KMS-11 (cell line): Measurements from ENCODE around the gene WDR64.

Experiments used
- H2AFZ ChIP-seq: fragments of 200-600 bp; sonication (generic); 2 replicates; pipeline ENCODE4 v1.6.1; 2016; ENCODE audit warnings: antibody characterized with exemption, mixed run types, low read depth
- H3K27ac ChIP-seq: fragments of 200-600 bp; sonication (generic); 2 replicates; pipeline ENCODE4 v1.6.1; 2016; ENCODE audit warnings: mild to moderate bottlenecking, mixed run types
- H3K27me3 ChIP-seq: fragments of 200-600 bp; sonication (generic); 2 replicates; pipeline ENCODE4 v1.6.1; 2017; ENCODE audit warnings: mild to moderate bottlenecking, low read depth, mixed run types, moderate library complexity; ENCODE audit not compliant: insufficient read depth
- H3K36me3 ChIP-seq: fragments of 200-600 bp; sonication (generic); 2 replicates; pipeline ENCODE4 v1.6.1; 2017; ENCODE audit warnings: mild to moderate bottlenecking, mixed run types; ENCODE audit not compliant: insufficient read depth
- H3K4me1 ChIP-seq: fragments of 200-600 bp; sonication (generic); 2 replicates; pipeline ENCODE4 v1.6.1; 2016; ENCODE audit warnings: mild to moderate bottlenecking, low read depth, mixed run types; ENCODE audit not compliant: poor library complexity, severe bottlenecking
- H3K4me2 ChIP-seq: fragments of 200-600 bp; sonication (generic); 2 replicates; pipeline ENCODE4 v1.7.0; 2016; ENCODE audit warnings: mild to moderate bottlenecking, mixed run types
- H3K4me3 ChIP-seq: fragments of 200-600 bp; sonication (generic); IDR thresholded peaks from 2 replicates; pipeline ENCODE4 v1.6.1; 2017; ENCODE audit warnings: low read depth, low read length, mixed read lengths; ENCODE audit not compliant: insufficient read depth
- H3K79me2 ChIP-seq: fragments of 200-600 bp; sonication (generic); 2 replicates; pipeline ENCODE4 v1.6.1; 2016; ENCODE audit warnings: low read depth, mixed run types; ENCODE audit not compliant: insufficient read depth
- H3K9ac ChIP-seq: fragments of 200-600 bp; sonication (generic); 2 replicates; pipeline ENCODE4 v1.6.1; 2016; ENCODE audit warnings: mild to moderate bottlenecking, mixed run types
- H4K20me1 ChIP-seq: fragments of 200-600 bp; sonication (generic); 2 replicates; pipeline ENCODE4 v1.6.1; 2016; ENCODE audit warnings: mild to moderate bottlenecking, mixed run types; ENCODE audit not compliant: insufficient read depth
- TF ChIP-seq, protein P1 (sequence below): fragments of 200-600 bp; sonication (generic); conservative IDR thresholded peaks from 2 replicates; pipeline ENCODE4 v1.6.1; 2017; ENCODE audit warnings: low read depth, mild to moderate bottlenecking, antibody characterized with exemption, low read length, moderate library complexity, mixed read lengths

WDR64 gene

DNA sequence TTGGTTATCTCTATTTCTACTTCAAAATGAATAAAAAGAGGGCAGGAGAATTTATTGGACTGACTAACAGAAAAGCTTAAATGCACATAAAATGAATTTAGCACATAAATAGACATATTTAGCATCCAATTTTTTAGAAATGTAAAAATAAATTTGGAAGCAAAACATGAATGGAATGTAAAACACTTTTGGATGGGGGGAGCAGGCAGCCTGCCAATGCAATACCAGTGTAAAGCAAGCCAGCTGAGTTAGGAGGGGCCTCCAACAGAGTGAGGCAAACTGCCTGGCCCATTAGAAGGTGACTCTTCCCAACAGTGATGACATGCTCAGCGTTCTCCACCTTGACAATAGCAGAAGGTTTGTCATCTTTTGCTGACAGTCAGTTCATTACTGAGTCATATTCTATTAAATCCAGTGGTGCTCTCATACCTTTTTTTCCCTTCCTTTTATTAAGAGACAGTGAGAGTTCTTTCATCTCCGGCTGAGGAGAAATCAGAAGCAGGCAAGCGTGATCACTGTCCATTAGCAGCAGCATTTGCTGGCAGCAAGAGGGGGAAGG, 176.5 kb downstream of the WDR64 start:
- Histone ChIP-seq H3K79me2 (no peaks in the 10 kb centered on the region), H3K4me3 (no peak overlapping the region), H3K4me1 (peaks cover 9% of the 10 kb centered on the region), H2AFZ (no peak overlapping the region), H4K20me1 (no peaks in the 10 kb centered on the region), H3K27ac (no peak overlapping the region), H3K27me3 (no peaks in the 10 kb centered on the region), H3K4me2 (no peak overlapping the region), H3K9ac (no peak overlapping the region), H3K36me3 (no peaks in the 10 kb centered on the region)
- TF ChIP-seq, protein P1, sequence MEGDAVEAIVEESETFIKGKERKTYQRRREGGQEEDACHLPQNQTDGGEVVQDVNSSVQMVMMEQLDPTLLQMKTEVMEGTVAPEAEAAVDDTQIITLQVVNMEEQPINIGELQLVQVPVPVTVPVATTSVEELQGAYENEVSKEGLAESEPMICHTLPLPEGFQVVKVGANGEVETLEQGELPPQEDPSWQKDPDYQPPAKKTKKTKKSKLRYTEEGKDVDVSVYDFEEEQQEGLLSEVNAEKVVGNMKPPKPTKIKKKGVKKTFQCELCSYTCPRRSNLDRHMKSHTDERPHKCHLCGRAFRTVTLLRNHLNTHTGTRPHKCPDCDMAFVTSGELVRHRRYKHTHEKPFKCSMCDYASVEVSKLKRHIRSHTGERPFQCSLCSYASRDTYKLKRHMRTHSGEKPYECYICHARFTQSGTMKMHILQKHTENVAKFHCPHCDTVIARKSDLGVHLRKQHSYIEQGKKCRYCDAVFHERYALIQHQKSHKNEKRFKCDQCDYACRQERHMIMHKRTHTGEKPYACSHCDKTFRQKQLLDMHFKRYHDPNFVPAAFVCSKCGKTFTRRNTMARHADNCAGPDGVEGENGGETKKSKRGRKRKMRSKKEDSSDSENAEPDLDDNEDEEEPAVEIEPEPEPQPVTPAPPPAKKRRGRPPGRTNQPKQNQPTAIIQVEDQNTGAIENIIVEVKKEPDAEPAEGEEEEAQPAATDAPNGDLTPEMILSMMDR: no peak

DNA sequence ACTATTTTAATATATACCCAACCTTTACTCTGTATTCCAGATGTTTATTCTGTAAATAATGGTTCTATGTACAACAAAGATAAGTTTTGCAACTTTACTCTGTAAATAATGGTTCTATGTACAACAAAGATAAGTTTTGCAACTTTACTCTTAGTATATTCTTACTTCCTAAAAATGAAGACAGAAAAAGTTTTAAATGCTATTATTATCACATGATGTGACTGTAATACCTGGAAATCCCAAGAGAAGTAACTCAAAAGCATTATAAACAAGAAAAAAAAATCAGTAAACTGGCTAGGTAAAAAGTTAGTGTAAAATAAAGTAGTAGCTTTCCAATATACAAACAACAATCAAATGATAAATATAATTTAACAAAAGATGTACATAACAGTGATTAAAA, 177.4 kb downstream of the WDR64 start:
- TF ChIP-seq, protein P1: no peak

DNA sequence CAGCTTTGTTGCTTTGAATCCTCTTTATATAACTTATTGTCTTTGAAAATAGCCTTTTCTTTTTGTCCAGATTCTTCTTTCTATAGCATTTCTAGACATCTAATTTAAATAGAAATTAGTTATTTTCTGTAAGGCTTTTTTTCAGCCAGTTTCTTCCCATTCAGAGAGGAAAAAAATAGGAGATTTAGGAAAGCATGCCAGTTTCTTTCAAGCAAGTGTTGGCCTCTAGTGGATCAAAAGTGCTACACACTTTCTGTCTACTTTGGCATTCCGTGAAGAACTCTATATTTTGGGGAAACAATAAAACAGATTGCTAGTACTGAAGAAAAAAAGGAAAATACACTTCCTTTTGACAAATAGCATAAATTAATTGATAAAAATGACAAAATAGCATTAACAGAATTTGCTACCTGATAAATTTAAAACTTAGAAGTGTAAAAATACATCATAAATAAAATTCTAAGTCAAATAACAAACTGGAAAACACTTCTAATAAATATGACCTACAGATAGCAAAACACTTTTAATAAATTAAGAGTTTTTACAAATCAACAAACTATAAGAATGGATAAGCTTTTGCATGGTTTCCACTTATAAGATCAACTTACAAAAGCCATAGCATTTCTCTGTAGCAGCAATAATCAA, 182.8 kb downstream of the WDR64 start:
- Histone ChIP-seq H2AFZ (peak overlapping the region; percentile 19; the same call in 1 of the 2 replicates), H3K27ac (no peak overlapping the region), H3K36me3 (no peaks in the 10 kb centered on the region), H3K4me3 (no peak overlapping the region), H3K4me1 (peaks cover 19% of the 10 kb centered on the region), H3K9ac (no peak overlapping the region), H3K79me2 (no peaks in the 10 kb centered on the region), H4K20me1 (no peaks in the 10 kb centered on the region), H3K4me2 (no peak overlapping the region), H3K27me3 (no peaks in the 10 kb centered on the region)
- TF ChIP-seq, protein P1: peak; percentile 66

More for the DNA sequence above, 177.4 kb downstream of the WDR64 start:
- Histone ChIP-seq H2AFZ (no peak overlapping the region), H3K9ac (no peak overlapping the region), H3K79me2 (no peaks in the 10 kb centered on the region), H3K4me2 (no peak overlapping the region), H3K27me3 (no peaks in the 10 kb centered on the region), H3K4me3 (no peak overlapping the region), H4K20me1 (no peaks in the 10 kb centered on the region), H3K27ac (no peak overlapping the region), H3K36me3 (no peaks in the 10 kb centered on the region), H3K4me1 (peaks cover 10% of the 10 kb centered on the region)

DNA sequence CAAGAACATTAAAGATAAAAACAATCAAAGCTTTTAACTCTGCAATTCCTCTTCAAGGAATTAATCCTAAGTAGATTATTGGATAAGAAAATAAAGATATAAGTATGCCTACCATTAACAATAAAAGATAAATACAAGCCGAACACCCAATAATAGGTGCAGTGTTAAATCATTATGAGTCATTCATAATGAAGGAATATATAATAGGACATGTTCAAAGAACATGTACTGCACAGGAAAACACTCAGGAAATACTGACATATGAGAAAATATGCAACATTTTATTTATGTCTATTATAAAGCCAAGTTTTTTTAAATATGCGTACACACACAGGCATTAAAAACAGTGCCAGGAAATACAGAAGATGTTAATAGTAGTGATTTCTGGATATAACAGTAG, 184.9 kb downstream of the WDR64 start:
- no peak overlapping the region for H2AFZ ChIP-seq
- no peaks in the 10 kb centered on the region for H3K36me3 ChIP-seq
- TF ChIP-seq, protein P1: no peak
- H3K79me2 ChIP-seq: no peaks in the 10 kb centered on the region
- H3K27ac ChIP-seq: no peak overlapping the region
- no peak overlapping the region for H3K4me3 ChIP-seq
- H3K27me3 ChIP-seq: no peaks in the 10 kb centered on the region
- no peak overlapping the region for H3K9ac ChIP-seq
- no peak overlapping the region for H3K4me2 ChIP-seq
- H3K4me1 ChIP-seq: peaks cover 25% of the 10 kb centered on the region
- H4K20me1 ChIP-seq: no peaks in the 10 kb centered on the region
